Sigmoid colon (tissue), 7 donors: ENCODE data around the gene TTC36. TPM values are rescaled to one million over a fixed set of nuclear protein-coding genes. Genes with fewer than 3 reads are reported as not detected.

Source experiments
- DNase-seq: peaks from one replicate; pipeline ENCODE4 v3.0.0-alpha.2; 2019
- H3K27ac ChIP-seq, 4 donors: fragments of 200-600 bp; sonication (generic); one replicate each; pipeline ENCODE4 v1.5.1; 2016 to 2019; ENCODE audit warnings: mild to moderate bottlenecking in 1 of 4
- H3K27me3 ChIP-seq, 3 donors: fragments of 200-600 bp; sonication (generic); one replicate each; pipeline ENCODE4 v1.5.1; 2019; ENCODE audit warnings: mild to moderate bottlenecking in 1 of 3
- H3K36me3 ChIP-seq, 4 donors: fragments of 200-600 bp; sonication (generic); one replicate each; pipeline ENCODE4 v1.5.1; 2016 to 2019
- H3K4me1 ChIP-seq, 4 donors: fragments of 200-600 bp; sonication (generic); one replicate each; pipeline ENCODE4 v1.5.1; 2017 to 2019
- H3K4me3 ChIP-seq, 4 donors: fragments of 200-600 bp; sonication (generic); one replicate each; pipeline ENCODE4 v1.5.1; 2017 to 2019; ENCODE audit warnings: mild to moderate bottlenecking in 2 of 4, moderate library complexity in 1 of 4
- H3K9me3 ChIP-seq, 4 donors: fragments of 200-600 bp in 3 of 4; sonication (generic) in 3 of 4; one replicate each; pipeline versions ENCODE4 v1.5.1 to v1.6.1; 2013 to 2019
- EP300 ChIP-seq, 4 donors: sonication (generic); formaldehyde crosslinking; IDR thresholded peaks; one replicate each; pipeline ENCODE4 v1.6.1; 2017; ENCODE audit warnings: antibody characterized with exemption in 4 of 4
- POLR2A ChIP-seq, 2 donors: fragments of 450-650 bp; IDR thresholded peaks; one replicate each; pipeline ENCODE4 v1.6.1; 2016; ENCODE audit warnings: antibody characterized with exemption in 2 of 2, mild to moderate bottlenecking in 2 of 2, moderate library complexity in 2 of 2
- POLR2AphosphoS5 ChIP-seq, 4 donors: sonication (generic); formaldehyde crosslinking; IDR thresholded peaks; one replicate each; pipeline ENCODE4 v1.6.1; 2017; ENCODE audit warnings: antibody characterized with exemption in 4 of 4
- WGBS, 2 donors: extraction: QIAGEN DNeasy Blood & Tissue Kit; methylation state at CpG; one replicate each; pipeline ENCODE4 v1.1.7; 2013; 5-methylcytosine and 5-hydroxymethylcytosine counted together
- intact Hi-C: fragments of 100-400 bp; cut with DNase I; formaldehyde crosslinking; loops from one replicate; pipeline ENCODE4 v1.15.1; 2023
- polyA plus RNA-seq, 3 donors: library from polyadenylated mRNA; stranded (reverse); fragments of 200-250 nt; gene quantifications; one replicate each; pipeline ENCODE4 v1.2.3, GENCODE V29; 2013
- total RNA-seq, 4 donors: library from RNA; depleted of rRNA; stranded (reverse); fragments of >200 nt; gene quantifications; one replicate each; pipeline ENCODE4 v1.1.0, GENCODE V29; 2016
- TF ChIP-seq, protein P1 (sequence below), 4 experiments: fragments of 450-650 bp in 3 of 4; fragments of 200-600 bp in 1 of 4; IDR thresholded peaks; one replicate each; pipeline ENCODE4 v1.5.1; 2016 to 2019; ENCODE audit warnings: antibody characterized with exemption in 4 of 4, mild to moderate bottlenecking in 3 of 4, moderate library complexity in 2 of 4
- donor health status: healthy with polysubstance abuse.
- donor health status: Bipolar disorder and iron deficiency.
- donor health status: healthy.

Gene TTC36
- total and polyA plus RNA-seq, 7 donors = 0.13 to 3.3 (median 1.4) TPM; not detected in 3

DNA sequence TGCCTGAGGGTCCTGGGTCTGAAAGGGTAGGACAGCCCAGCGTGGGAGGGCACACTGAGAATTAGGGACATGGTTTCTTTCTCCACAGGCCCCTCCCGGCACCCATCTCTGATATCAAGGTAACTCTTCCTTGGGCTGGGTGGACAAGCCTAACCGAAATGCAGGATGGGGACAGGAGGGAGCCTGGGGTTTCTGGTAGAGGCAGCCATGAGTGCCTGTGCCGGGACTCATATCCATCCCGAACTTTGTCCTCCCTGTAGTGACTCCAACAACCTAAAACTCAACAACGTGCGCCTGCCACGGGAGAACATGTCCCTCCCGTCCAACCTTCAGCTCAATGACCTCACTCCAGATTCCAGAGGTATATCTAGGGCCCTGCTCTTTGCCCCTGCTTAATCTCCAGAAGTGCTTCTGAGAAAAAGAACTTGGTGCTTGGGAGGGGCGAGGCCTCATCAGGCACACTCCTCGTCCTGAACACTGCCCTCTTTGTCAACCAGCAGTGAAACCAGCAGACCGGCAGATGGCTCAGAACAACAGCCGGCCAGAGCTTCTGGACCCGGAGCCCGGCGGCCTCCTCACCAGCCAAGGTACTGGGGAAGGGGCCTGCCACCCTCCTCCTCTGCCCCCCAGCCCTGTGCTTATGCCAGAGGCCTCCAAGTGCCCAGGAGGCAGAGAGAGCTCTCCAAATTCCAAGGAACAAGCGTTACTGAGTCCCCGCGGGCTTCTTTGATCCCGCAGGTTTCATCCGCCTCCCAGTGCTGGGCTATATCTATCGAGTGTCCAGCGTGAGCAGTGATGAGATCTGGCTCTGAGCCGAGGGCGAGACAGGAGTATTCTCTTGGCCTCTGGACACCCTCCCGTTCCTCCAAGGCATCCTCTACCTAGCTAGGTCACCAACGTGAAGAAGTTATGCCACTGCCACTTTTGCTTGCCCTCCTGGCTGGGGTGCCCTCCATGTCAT is 6.8 kb downstream of the TTC36 start:
- 33 to 77% methylated on average over 27 of the region's 27 CpGs for WGBS, 2 donors
- no peaks in the 10 kb centered on the region for H3K9me3 ChIP-seq
- peaks cover 0 to 14% (median 0%) of the 10 kb centered on the region in 4 donors for H3K36me3 ChIP-seq
- peaks cover 0 to 26% (median 22%) of the 10 kb centered on the region in 4 donors for H3K4me1 ChIP-seq
- intact Hi-C loops = loop anchor here (2.0 kb wide), 1 partner anchor 31 kb away; the partner anchor contains the start of gene IFT46
- no peaks in the 10 kb centered on the region for H3K27me3 ChIP-seq
- DNase-seq = no peak
- TF ChIP-seq POLR2A (IDR thresholded peaks at IDR 0.05) (no peak), POLR2AphosphoS5 (IDR thresholded peaks at IDR 0.05) (no peak), EP300 (IDR thresholded peaks at IDR 0.05) (no peak)
- TF ChIP-seq, protein P1, sequence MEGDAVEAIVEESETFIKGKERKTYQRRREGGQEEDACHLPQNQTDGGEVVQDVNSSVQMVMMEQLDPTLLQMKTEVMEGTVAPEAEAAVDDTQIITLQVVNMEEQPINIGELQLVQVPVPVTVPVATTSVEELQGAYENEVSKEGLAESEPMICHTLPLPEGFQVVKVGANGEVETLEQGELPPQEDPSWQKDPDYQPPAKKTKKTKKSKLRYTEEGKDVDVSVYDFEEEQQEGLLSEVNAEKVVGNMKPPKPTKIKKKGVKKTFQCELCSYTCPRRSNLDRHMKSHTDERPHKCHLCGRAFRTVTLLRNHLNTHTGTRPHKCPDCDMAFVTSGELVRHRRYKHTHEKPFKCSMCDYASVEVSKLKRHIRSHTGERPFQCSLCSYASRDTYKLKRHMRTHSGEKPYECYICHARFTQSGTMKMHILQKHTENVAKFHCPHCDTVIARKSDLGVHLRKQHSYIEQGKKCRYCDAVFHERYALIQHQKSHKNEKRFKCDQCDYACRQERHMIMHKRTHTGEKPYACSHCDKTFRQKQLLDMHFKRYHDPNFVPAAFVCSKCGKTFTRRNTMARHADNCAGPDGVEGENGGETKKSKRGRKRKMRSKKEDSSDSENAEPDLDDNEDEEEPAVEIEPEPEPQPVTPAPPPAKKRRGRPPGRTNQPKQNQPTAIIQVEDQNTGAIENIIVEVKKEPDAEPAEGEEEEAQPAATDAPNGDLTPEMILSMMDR (IDR thresholded peaks at IDR 0.05) = no peak
- no peak overlapping the region for H3K4me3 ChIP-seq
- peak overlapping the region in 2 of 4 donors; percentile 8 to 39 for H3K27ac ChIP-seq

GRCh38 chr11:118535261-118535660 is 8.0 kb downstream of the TTC36 start:
- 88 to 89% methylated on average over 9 of the region's 9 CpGs for WGBS, 2 donors
- H3K36me3 ChIP-seq = peaks cover 0 to 14% (median 0%) of the 10 kb centered on the region in 4 donors
- no peaks in the 10 kb centered on the region for H3K9me3 ChIP-seq
- no peak for TF ChIP-seq POLR2A (IDR thresholded peaks at IDR 0.05)
- TF ChIP-seq, protein P1 (IDR thresholded peaks at IDR 0.05) = no peak
- no peak for TF ChIP-seq EP300 (IDR thresholded peaks at IDR 0.05)
- TF ChIP-seq POLR2AphosphoS5 (IDR thresholded peaks at IDR 0.05) = no peak
- intact Hi-C loops = no loop called here
- no peak overlapping the region for H3K27ac ChIP-seq
- H3K4me3 ChIP-seq = no peak overlapping the region
- H3K4me1 ChIP-seq = peaks cover 0 to 14% (median 12%) of the 10 kb centered on the region in 4 donors
- no peaks in the 10 kb centered on the region for H3K27me3 ChIP-seq
- no peak for DNase-seq

DNA sequence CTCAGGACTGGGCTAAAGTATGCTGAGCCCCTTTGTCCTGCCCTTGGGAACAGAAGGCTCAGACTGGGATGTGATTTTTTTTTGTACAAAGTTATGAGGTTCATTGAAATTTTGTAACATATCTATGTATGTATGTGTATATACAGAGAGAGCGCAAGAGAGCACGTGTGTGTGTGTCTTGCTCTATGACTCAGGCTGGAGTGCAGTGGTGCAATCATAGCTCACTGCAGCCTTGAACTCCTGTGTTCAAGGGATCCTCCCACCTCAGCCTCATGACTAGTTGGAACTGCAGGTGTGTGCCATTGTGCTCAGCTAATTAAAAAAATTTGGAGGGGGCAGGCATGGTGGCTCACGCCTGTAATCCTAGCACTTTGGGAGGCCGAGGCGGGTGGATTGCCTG is 9.5 kb downstream of the TTC36 start:
- peaks cover 0 to 8% (median 3%) of the 10 kb centered on the region in 4 donors for H3K4me1 ChIP-seq
- no peak for DNase-seq
- WGBS, 2 donors = 96 to 97% methylated on average over 5 of the region's 5 CpGs
- no peak for TF ChIP-seq EP300 (IDR thresholded peaks at IDR 0.05)
- TF ChIP-seq POLR2AphosphoS5 (IDR thresholded peaks at IDR 0.05) = no peak
- no peak for TF ChIP-seq POLR2A (IDR thresholded peaks at IDR 0.05)
- TF ChIP-seq, protein P1 (IDR thresholded peaks at IDR 0.05) = no peak
- no peak overlapping the region for H3K4me3 ChIP-seq
- no peaks in the 10 kb centered on the region for H3K9me3 ChIP-seq
- no peak overlapping the region for H3K27ac ChIP-seq
- intact Hi-C loops = no loop called here
- peaks cover 0 to 21% (median 0%) of the 10 kb centered on the region in 4 donors for H3K36me3 ChIP-seq
- H3K27me3 ChIP-seq = no peaks in the 10 kb centered on the region

- no peak overlapping the region for H3K27ac ChIP-seq
- H3K4me3 ChIP-seq = no peak overlapping the region
- peaks cover 0 to 24% (median 0%) of the 10 kb centered on the region in 4 donors for H3K36me3 ChIP-seq
- intact Hi-C loops = no loop called here
- H3K9me3 ChIP-seq = no peaks in the 10 kb centered on the region
- H3K27me3 ChIP-seq = no peaks in the 10 kb centered on the region
- DNase-seq = no peak
- peaks cover 0 to 4% (median 0%) of the 10 kb centered on the region in 4 donors for H3K4me1 ChIP-seq
- TF ChIP-seq POLR2A (IDR thresholded peaks at IDR 0.05) = no peak
- TF ChIP-seq EP300 (IDR thresholded peaks at IDR 0.05) = no peak
- TF ChIP-seq POLR2AphosphoS5 (IDR thresholded peaks at IDR 0.05) = no peak
- 74 to 79% methylated on average over 6 of the region's 6 CpGs for WGBS, 2 donors
These were observed 10.2 kb downstream of the TTC36 start for GRCh38 chr11:118537409-118537980.
